PC-3 (cell line): ENCODE data around the gene DCTN3. TPM values are rescaled to one million over a fixed set of nuclear protein-coding genes. Genes with fewer than 3 reads are reported as not detected.

Experiments
- ATAC-seq: fragments of 200-7000 bp; cut with Tn5 transposase; 2 replicates; pipeline ENCODE4 v1.9.1; 2020; ENCODE audit warnings: mild to moderate bottlenecking, moderate library complexity
- BruUV-seq: library from RNA; stranded (reverse); fragments of 400-500 nt; replicated peaks from 2 replicates; lab custom pipeline; 2021; lab: Mats Ljungman, UMichigan
- CTCF ChIA-PET: fragments of 300-600 bp; sonication (Branson Sonifier 250); formaldehyde crosslinking; loops from one replicate; lab custom pipeline; 2022; ENCODE audit warnings: antibody characterized with exemption; lab: Charles Lee
- POLR2A ChIA-PET: fragments of 300-600 bp; sonication (Branson Sonifier 250); formaldehyde crosslinking; loops from one replicate; lab custom pipeline; 2022; ENCODE audit warnings: antibody characterized with exemption; ENCODE audit not compliant: unreplicated experiment; lab: Charles Lee
- DNase-seq: peaks from one replicate; pipeline ENCODE4 v3.0.0-alpha.2; 2015
- H2AFZ ChIP-seq: fragments of 300-600 bp; sonication (generic); 2 replicates; pipeline ENCODE4 v1.6.0; 2016; ENCODE audit warnings: antibody characterized with exemption, low read length
- H3F3A ChIP-seq: fragments of 300-600 bp; sonication (generic); one replicate; pipeline ENCODE4 v1.6.0; 2017; ENCODE audit warnings: antibody characterized with exemption, low read length, control low read depth, mild to moderate bottlenecking; ENCODE audit not compliant: unreplicated experiment
- H3K27ac ChIP-seq: fragments of 300-600 bp; sonication (generic); 2 replicates; pipeline ENCODE4 v1.5.1; 2016; ENCODE audit warnings: mild to moderate bottlenecking, low read length
- H3K27me3 ChIP-seq: fragments of 300-600 bp; sonication (generic); 2 replicates; pipeline ENCODE4 v1.6.1; 2016; ENCODE audit warnings: low read length, mixed read lengths
- H3K36me3 ChIP-seq: fragments of 300-600 bp; sonication (generic); 2 replicates; pipeline ENCODE4 v1.6.1; 2016; ENCODE audit warnings: low read depth, mixed run types, low read length, mixed read lengths
- H3K4me1 ChIP-seq: fragments of 300-600 bp; sonication (generic); 2 replicates; pipeline ENCODE4 v1.5.1; 2016; ENCODE audit warnings: low read length; ENCODE audit not compliant: insufficient read depth
- H3K4me2 ChIP-seq: fragments of 300-600 bp; sonication (generic); 2 replicates; pipeline ENCODE4 v1.6.0; 2016; ENCODE audit warnings: low read length
- H3K4me3 ChIP-seq: fragments of 300-600 bp; sonication (generic); 2 replicates; pipeline ENCODE4 v1.5.1; 2016; ENCODE audit warnings: mild to moderate bottlenecking, low read length, mixed read lengths
- H3K79me2 ChIP-seq: fragments of 300-600 bp; sonication (generic); 2 replicates; pipeline ENCODE4 v1.6.1; 2017; ENCODE audit warnings: low read length, mixed read lengths
- H3K9ac ChIP-seq: fragments of 300-600 bp; sonication (generic); 2 replicates; pipeline ENCODE4 v1.6.0; 2016; ENCODE audit warnings: mild to moderate bottlenecking, low read length
- H3K9me2 ChIP-seq: fragments of 300-600 bp; sonication (generic); replicated peaks from 2 replicates; pipeline ENCODE4 v1.6.1; 2016; ENCODE audit warnings: mixed run types, low read length, mixed read lengths
- H3K9me3 ChIP-seq: fragments of 300-600 bp; sonication (generic); 2 replicates; pipeline ENCODE4 v1.6.1; 2016; ENCODE audit warnings: low read length, mixed read lengths
- H4K20me1 ChIP-seq: fragments of 300-600 bp; sonication (generic); 2 replicates; pipeline ENCODE4 v1.6.1; 2016; ENCODE audit warnings: low read length, mixed read lengths
- CTCF ChIP-seq: fragments of 300-600 bp; sonication (generic); conservative IDR thresholded peaks from 2 replicates; pipeline ENCODE4 v1.5.1; 2017; ENCODE audit warnings: antibody characterized with exemption, low read depth, mild to moderate bottlenecking, low read length
- EZH2 ChIP-seq: fragments of 300-600 bp; sonication (generic); IDR thresholded peaks from one replicate; pipeline ENCODE4 v1.6.1; 2017; ENCODE audit warnings: antibody characterized with exemption, mild to moderate bottlenecking, low read length; ENCODE audit not compliant: unreplicated experiment
- EZH2phosphoT487 ChIP-seq: fragments of 300-600 bp; sonication (generic); IDR thresholded peaks from 2 replicates; pipeline ENCODE4 v1.6.1; 2018; ENCODE audit warnings: mild to moderate bottlenecking, antibody characterized with exemption, low read length, borderline replicate concordance
- intact Hi-C: fragments of 100-400 bp; cut with micrococcal nuclease; formaldehyde crosslinking; loops from 2 replicates; pipeline ENCODE4 v1.9.0; 2023
- total RNA-seq: library from RNA; depleted of rRNA; stranded (reverse); fragments of >200 nt; gene quantifications from 2 replicates; pipeline ENCODE4 v1.2.3, GENCODE V29; 2014

The DCTN3 gene
- total RNA-seq, 1 experiment from 2014 or later: 102 TPM

- no peak for ATAC-seq
- no peaks in the 10 kb centered on the region for H3F3A ChIP-seq
- no peaks in the 10 kb centered on the region for H3K79me2 ChIP-seq
- no peak for TF ChIP-seq EZH2
- no peak for TF ChIP-seq CTCF
- TF ChIP-seq EZH2phosphoT487: no peak
- H3K4me1 ChIP-seq: no peaks in the 10 kb centered on the region
- no peak for DNase-seq
- no peak overlapping the region for H3K9ac ChIP-seq
- no peaks in the 10 kb centered on the region for H3K36me3 ChIP-seq
- no peak overlapping the region for H2AFZ ChIP-seq
- CTCF ChIA-PET: interaction anchor here (0.6 kb wide), 1 partner anchor 11 kb away, joined by 3 read pairs; no protein-coding TSS in a partner anchor
- BruUV-seq: no TSS peak
- intact Hi-C loops: no loop called here
- no peaks in the 10 kb centered on the region for H3K9me3 ChIP-seq
- no peaks in the 10 kb centered on the region for H3K9me2 ChIP-seq
- H3K27me3 ChIP-seq: no peaks in the 10 kb centered on the region
- no peak overlapping the region for H3K4me3 ChIP-seq
- POLR2A ChIA-PET: no interaction called here
- no peaks in the 10 kb centered on the region for H4K20me1 ChIP-seq
- H3K4me2 ChIP-seq: no peak overlapping the region
- H3K27ac ChIP-seq: no peak overlapping the region
These were observed 18.2 kb downstream of the DCTN3 start for GRCh38 chr9:34601937-34602573.

- intact Hi-C loops: no loop called here
- H3K4me3 ChIP-seq: no peak overlapping the region
- ChIA-PET CTCF (interaction anchor here (0.7 kb wide), 1 partner anchor 110 kb away, joined by 3 read pairs; no protein-coding TSS in a partner anchor), POLR2A (no interaction called here)
- TF ChIP-seq EZH2 (no peak), CTCF (no peak), EZH2phosphoT487 (no peak)
- H3K79me2 ChIP-seq: no peaks in the 10 kb centered on the region
- no peak overlapping the region for H2AFZ ChIP-seq
- no peaks in the 10 kb centered on the region for H4K20me1 ChIP-seq
- no peaks in the 10 kb centered on the region for H3K9me3 ChIP-seq
- ATAC-seq (no peak), DNase-seq (peak; percentile 25)
- H3F3A ChIP-seq: no peaks in the 10 kb centered on the region
- BruUV-seq: no TSS peak
- H3K9ac ChIP-seq: no peak overlapping the region
- no peak overlapping the region for H3K4me2 ChIP-seq
- no peaks in the 10 kb centered on the region for H3K27me3 ChIP-seq
- no peak overlapping the region for H3K27ac ChIP-seq
- H3K9me2 ChIP-seq: no peaks in the 10 kb centered on the region
- H3K4me1 ChIP-seq: no peaks in the 10 kb centered on the region
- no peaks in the 10 kb centered on the region for H3K36me3 ChIP-seq
These were observed 19.4 kb downstream of the DCTN3 start for GRCh38 chr9:34600908-34601307.

GRCh38 chr9:34599546-34599945, 20.7 kb downstream of the DCTN3 start:
- Histone ChIP-seq H3K9me3 (no peaks in the 10 kb centered on the region), H4K20me1 (no peaks in the 10 kb centered on the region), H3K9ac (no peak overlapping the region), H3K27me3 (no peaks in the 10 kb centered on the region), H3K9me2 (no peaks in the 10 kb centered on the region), H2AFZ (no peak overlapping the region), H3K4me1 (no peaks in the 10 kb centered on the region), H3K79me2 (no peaks in the 10 kb centered on the region), H3K4me2 (no peak overlapping the region), H3K4me3 (no peak overlapping the region), H3F3A (no peaks in the 10 kb centered on the region), H3K27ac (no peak overlapping the region), H3K36me3 (no peaks in the 10 kb centered on the region)
- DNase-seq (no peak), ATAC-seq (no peak)
- ChIA-PET POLR2A (no interaction called here), CTCF (no interaction called here)
- intact Hi-C loops: no loop called here
- TF ChIP-seq EZH2 (no peak), EZH2phosphoT487 (no peak), CTCF (no peak)
- BruUV-seq: no TSS peak
